HG03469 (cell line): Measurements from ENCODE around the gene KDM4C.
"Not testable (repeated sequence)": the region's sequence is repeated elsewhere in the genome, so short reads cannot be mapped to it uniquely, and the experiment has no call there.

Source experiments
- ATAC-seq: cut with Tn5 transposase; IDR thresholded peaks from one replicate; pipeline ENCODE4 v1.9.1; 2021; ENCODE audit warnings: mild to moderate bottlenecking, moderate library complexity, moderate number of reproducible peaks; ENCODE audit not compliant: unreplicated experiment

KDM4C gene

DNA sequence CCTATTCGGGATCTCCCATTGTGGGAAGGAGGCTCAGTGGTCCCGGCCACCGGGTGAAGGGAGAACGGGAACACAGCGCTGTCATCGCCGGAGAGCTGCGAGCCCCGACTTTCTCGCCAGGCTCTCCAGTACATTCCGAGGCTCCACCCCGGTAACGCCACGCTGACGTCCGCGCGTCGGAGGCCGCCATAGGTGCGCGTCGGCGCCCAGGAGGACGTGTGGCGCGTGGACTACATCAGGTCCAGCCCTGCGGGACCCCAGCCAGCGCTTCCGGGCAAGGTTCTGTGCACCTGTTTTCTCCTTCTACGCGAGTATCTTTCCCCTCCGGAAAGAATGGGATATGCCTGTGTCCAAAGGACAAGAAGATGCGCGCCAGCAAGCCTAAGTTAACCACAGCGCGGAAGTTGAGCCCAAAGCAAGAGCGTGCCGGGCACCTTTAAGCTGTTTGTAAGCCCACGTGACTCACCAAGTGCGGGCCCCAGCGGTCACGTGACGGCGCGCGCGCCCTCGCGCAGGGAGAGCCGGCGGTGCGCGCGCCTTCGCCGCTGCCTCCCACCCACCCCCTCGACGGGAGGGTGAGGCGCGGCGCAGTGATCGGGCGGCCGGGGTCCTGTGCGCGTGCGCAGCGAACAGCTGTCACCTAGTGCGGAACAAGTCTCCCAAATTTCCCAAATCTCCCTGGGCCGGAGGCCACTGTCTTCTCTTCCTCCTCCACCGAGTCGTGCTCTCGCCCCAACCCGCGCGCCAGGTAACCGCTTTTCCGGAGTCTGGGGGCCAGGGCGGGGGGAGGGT lies at the start of gene KDM4C:
KDM4C (plus strand) TSS at position 518 of the 792 bp plus-strand sequence. CDS start 35,016 bp downstream, outside the sequence.
- ATAC-seq: peak; percentile 74

DNA sequence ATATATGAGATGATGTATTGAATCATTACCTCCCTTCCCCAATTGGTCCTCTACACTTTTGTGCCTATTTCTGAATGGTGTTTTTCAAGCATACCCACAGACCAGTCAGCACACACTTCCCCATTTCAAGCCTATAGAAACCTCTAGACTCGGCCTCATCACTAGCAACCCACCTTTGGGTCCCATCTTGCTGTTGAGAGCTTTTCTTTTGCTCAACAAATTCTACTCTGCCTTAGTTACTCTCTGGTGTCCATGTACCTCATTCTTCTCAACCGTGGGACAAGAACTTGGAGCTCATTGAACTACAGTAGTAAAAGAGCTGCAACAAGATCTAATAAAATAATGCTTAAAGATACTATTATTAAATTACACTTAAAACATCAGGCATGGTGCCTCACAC lies 49.0 kb upstream of the KDM4C start:
- no peak for ATAC-seq

GRCh38 chr9:6711403-6711802 lies 46.4 kb upstream of the KDM4C start:
- no peak for ATAC-seq

GRCh38 chr9:6712041-6712440 lies 45.7 kb upstream of the KDM4C start:
- no peak for ATAC-seq

- ATAC-seq: no peak
Measured at GRCh38 chr9:6714176-6714575, 43.6 kb upstream of the KDM4C start.

- ATAC-seq: not testable (repeated sequence)
Measured at GRCh38 chr9:6715153-6715754, 42.5 kb upstream of the KDM4C start.

- peak; percentile 69 for ATAC-seq
Measured at GRCh38 chr9:6715755-6716643, 41.8 kb upstream of the KDM4C start.

DNA sequence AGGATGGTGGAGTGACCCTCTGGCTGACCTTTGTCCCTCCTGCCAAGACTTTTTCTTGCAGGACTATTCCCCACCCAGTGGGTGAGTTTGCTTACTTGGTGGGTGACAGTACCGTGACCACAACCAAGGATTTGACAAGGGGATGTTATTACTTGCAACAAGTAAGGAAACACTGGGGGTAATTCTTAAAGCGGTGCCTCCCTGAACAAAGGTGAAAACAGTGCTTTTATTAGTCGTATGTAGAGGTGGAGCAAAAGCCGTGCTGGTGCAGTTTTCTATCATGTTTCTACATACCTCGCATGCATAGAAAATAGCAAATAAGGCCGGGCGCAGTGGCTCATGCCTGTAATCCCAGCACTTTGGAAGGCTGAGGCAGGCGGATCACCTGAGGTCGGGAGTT lies 41.0 kb upstream of the KDM4C start:
- ATAC-seq: no peak

DNA sequence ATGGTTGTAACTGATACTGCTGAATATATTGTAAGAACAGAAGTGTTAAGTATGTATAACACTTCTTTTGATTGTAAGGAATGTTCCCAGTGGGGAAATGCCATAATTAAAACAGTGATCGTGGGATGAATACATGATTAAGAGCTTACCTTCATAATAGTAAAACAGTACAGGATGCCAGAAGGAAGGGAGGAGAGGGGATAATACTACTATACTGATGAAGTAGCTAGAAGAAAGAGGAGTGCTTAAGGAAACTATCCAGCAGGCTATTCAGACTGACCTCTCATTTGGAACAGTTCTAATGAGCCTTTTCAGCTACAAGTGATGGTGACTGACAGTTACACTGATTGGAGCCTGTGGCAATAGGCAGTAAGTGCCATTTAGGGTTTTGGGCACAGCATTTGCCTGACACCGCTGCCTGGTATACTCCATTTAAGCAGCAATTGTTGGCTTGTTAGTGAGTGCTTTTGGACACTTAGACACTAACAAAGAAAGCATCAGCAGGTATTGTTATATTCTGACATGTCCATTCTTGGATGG lies 33.8 kb upstream of the KDM4C start:
- no peak for ATAC-seq

DNA sequence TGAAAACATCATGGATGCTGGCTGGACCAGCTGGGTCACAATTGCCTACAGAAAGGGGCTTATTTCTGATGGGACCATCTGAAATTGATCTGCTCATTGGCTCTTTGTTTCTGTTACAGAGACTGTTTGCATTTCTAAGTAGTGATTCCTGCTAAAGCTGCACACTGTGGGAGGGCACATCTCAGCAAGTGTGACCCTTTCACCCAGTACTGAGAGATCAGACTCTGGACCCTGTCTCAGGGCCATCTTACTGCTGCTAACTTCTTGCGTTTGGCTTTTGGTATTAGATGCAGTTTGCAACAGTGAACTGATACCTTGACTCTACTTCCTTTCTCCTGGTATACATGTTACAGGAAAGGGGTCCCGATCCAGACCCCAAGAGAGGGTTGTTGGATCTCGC lies 24.5 kb upstream of the KDM4C start:
- no peak for ATAC-seq

DNA sequence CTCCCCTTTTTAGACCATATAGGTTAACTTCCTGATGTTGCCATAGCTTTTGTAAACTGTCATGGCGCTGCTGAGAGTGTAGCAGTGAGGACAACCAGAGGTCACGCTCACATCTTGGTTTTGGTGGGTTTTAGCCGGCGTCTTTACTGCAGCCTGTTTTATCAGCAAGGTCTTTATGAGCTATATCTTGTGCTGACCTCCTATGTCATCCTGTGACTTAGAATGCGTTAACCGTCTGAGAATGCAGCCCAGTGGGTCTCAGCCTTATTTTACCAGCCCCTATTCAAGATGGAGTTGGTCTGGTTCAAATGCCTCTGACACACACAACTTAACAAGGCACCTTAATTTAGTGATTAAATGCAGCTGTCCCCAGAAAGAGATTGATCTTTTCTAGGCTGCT lies 23.9 kb upstream of the KDM4C start:
- ATAC-seq: no peak

DNA sequence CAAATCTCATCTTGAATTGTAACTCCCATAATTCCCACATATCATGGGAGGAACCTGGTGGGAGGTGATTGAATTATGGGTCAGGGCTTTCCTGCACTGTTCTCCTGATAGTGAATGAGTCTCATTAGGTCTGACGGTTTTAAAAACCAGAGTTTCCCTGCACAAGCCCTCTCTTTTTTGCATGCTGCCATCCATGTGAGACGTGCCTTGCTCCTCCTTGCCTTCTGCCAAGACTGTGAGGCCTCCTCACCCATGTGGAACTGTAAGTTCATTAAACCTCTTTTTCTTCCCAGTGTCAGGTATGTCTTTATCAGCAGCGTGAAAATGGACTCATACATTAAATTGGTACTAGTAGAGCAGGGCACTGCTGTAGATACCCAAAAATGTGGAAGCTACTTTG lies 22.4 kb upstream of the KDM4C start:
- no peak for ATAC-seq

DNA sequence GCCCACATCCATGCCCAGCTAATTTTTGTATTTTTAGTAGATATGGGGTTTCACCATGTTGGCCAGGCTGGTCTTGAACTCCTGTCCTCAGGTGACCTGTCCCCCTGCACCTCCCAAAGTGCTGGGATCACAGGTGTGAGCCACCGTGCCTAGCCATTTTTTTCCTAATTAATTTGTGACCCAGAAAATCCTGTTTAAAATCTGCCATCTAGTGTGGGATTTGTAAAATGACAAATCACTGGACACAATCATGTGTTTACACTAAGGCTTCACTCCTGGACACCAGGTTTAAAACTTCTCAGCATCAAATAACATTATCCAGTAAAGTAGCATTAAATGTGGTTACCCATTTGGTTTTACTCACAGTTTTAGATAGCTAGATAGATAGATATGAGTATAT lies 18.6 kb upstream of the KDM4C start:
- ATAC-seq: no peak

DNA sequence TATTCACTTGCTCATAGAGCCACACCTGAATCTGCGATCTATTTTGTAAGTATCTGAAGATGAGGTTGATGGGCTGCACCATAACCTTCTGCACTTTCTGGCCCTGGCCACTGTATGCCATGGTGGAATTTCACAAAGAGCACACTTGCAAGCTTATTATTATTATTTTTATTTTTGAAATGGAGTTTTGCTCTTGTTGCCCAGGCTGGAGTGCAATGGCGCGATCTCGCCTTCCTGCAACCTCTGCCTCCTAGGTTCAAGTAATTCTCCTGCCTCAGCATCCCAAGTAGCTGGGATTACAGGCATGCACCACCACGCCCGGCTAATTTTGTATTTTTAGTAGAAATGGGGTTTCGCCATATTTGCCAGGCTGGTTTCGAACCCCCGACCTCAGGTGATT lies 8.9 kb upstream of the KDM4C start:
- ATAC-seq: not testable (repeated sequence)

DNA sequence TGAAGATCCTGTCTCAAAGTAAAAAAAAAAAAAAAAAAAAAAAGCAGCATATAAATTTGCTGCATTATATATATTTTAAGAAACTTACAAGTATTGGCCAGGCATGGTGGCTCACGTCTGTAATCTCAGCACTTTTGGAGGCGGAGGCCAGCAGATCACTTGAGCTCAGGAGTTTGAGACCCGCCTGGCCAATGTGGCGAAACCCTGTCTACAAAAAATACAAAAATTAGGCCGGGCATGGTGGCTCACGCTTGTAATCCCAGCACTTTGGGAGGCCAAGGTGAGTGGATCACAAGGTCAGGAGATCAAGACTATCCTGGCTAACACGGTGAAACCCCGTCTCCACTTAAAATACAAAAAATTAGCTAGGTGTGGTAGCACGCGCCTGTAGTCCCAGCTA lies 2.9 kb upstream of the KDM4C start:
- ATAC-seq: not testable (repeated sequence)

GRCh38 chr9:6757132-6757455 lies 679 bp upstream of the KDM4C start:
- ATAC-seq: peak; percentile 19

DNA sequence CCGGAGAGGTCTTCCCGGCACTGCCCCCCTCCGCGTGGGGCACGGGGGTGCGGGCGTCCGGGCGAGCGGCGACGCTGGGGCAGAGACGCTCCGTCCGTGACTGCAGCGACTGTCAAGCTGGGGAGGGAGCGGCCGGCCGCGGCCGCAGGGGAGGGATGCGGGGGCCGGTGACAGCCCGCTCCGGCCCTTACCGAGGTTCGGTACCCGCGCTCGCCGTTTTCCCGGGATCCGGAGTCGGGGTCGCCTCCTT lies 400 bp downstream of the KDM4C start:
- peak; percentile 1 for ATAC-seq

GRCh38 chr9:6758498-6759184 lies 868 bp downstream of the KDM4C start:
- no peak for ATAC-seq

GRCh38 chr9:6759185-6759977 lies 1.6 kb downstream of the KDM4C start:
- no peak for ATAC-seq

GRCh38 chr9:6761306-6761705 lies 3.5 kb downstream of the KDM4C start:
- no peak for ATAC-seq
